Middle frontal gyrus (tissue), 1 donor: ENCODE measurements around the gene EFNB2.

Experiments
- DNase-seq: peaks from one replicate; pipeline ENCODE4 v3.0.0-alpha.2; 2015; ENCODE audit warnings: low spot score; ENCODE audit errors: extremely low spot score

The EFNB2 gene

GRCh38 chr13:106500445-106500844 lies 35.0 kb downstream of the EFNB2 start:
- no peak for DNase-seq

- no peak for DNase-seq
These were observed 35.6 kb downstream of the EFNB2 start for GRCh38 chr13:106499896-106500295.

GRCh38 chr13:106499113-106499512 lies 36.3 kb downstream of the EFNB2 start:
- no peak for DNase-seq

- no peak for DNase-seq
These were observed 36.9 kb downstream of the EFNB2 start for GRCh38 chr13:106498571-106498970.

GRCh38 chr13:106498158-106498557 lies 37.3 kb downstream of the EFNB2 start:
- no peak for DNase-seq

- no peak for DNase-seq
These were observed 38.4 kb downstream of the EFNB2 start for GRCh38 chr13:106497079-106497478.

- no peak for DNase-seq
These were observed 39.1 kb downstream of the EFNB2 start for GRCh38 chr13:106496072-106496997.

- DNase-seq = no peak
These were observed 40.5 kb downstream of the EFNB2 start for GRCh38 chr13:106494936-106495335.

- DNase-seq = no peak
These were observed 41.0 kb downstream of the EFNB2 start for GRCh38 chr13:106494506-106494905.

- no peak for DNase-seq
These were observed 41.8 kb downstream of the EFNB2 start for GRCh38 chr13:106493533-106494220.

GRCh38 chr13:106492588-106493475 lies 42.6 kb downstream of the EFNB2 start:
- DNase-seq = no peak

GRCh38 chr13:106491928-106492587 lies 43.4 kb downstream of the EFNB2 start:
- peak; percentile 62 for DNase-seq

- DNase-seq = no peak
These were observed 44.0 kb downstream of the EFNB2 start for GRCh38 chr13:106491463-106491862.

- no peak for DNase-seq
These were observed 44.7 kb downstream of the EFNB2 start for GRCh38 chr13:106490569-106491321.

GRCh38 chr13:106489849-106490568 lies 45.5 kb downstream of the EFNB2 start:
- no peak for DNase-seq

GRCh38 chr13:106488686-106489085 lies 46.8 kb downstream of the EFNB2 start:
- DNase-seq = no peak

- no peak for DNase-seq
These were observed 47.4 kb downstream of the EFNB2 start for GRCh38 chr13:106488076-106488475.

- DNase-seq = no peak
These were observed 48.3 kb downstream of the EFNB2 start for GRCh38 chr13:106487129-106487528.

- no peak for DNase-seq
These were observed 49.2 kb downstream of the EFNB2 start for GRCh38 chr13:106486287-106486686.
